Measurements from ENCODE around the gene XYLT1. TPM values are rescaled to one million over a fixed set of nuclear protein-coding genes. Genes with fewer than 3 reads are reported as not detected.

XYLT1 gene, protein sequence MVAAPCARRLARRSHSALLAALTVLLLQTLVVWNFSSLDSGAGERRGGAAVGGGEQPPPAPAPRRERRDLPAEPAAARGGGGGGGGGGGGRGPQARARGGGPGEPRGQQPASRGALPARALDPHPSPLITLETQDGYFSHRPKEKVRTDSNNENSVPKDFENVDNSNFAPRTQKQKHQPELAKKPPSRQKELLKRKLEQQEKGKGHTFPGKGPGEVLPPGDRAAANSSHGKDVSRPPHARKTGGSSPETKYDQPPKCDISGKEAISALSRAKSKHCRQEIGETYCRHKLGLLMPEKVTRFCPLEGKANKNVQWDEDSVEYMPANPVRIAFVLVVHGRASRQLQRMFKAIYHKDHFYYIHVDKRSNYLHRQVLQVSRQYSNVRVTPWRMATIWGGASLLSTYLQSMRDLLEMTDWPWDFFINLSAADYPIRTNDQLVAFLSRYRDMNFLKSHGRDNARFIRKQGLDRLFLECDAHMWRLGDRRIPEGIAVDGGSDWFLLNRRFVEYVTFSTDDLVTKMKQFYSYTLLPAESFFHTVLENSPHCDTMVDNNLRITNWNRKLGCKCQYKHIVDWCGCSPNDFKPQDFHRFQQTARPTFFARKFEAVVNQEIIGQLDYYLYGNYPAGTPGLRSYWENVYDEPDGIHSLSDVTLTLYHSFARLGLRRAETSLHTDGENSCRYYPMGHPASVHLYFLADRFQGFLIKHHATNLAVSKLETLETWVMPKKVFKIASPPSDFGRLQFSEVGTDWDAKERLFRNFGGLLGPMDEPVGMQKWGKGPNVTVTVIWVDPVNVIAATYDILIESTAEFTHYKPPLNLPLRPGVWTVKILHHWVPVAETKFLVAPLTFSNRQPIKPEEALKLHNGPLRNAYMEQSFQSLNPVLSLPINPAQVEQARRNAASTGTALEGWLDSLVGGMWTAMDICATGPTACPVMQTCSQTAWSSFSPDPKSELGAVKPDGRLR
- 32.5 TPM for total RNA-seq

DNA sequence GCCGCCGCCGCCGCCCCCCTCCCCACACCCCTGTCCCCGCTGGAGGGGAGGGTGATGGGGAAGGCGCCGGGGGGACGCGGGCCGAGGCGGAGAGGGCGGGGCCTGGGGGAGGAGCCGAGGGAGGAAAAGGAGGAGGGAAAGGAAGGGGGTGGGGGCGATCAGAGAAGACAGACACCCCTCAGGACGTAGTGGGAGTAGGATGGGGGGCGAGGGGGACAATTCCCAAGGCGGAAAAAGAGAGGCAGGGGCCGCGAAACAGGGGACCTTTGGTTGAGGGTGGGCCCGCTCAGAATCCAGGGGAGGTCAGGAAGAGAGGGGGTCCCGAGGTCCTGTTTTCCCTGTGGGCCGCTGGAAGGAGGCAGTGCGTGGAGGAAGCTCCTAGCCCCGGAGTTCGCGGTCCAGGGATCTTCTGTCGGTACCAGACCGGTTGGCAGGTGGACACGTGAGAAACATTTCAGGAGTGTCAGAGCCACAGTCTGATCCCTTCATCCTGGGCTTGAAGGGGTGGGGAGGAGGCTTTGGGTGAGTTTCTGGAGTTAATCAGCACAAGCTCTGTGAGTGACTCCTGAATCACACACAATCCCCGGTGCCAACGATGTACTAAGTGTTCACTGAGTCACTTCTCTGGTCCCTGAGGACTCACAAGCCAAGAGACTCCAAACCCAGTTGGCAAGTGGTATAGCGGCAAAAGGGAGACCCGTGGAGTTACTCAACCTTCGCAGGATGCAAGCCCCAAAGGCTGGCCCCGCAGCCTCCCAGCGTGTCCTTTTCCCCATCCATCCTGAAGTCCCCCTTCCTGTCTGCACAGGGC lies at the start of gene XYLT1:
TSS of gene XYLT1 (minus strand) at position 53 of the 811 bp plus-strand sequence. CDS start 164 bp downstream, outside the sequence.

Small RNAs within 50 kb of the gene (small RNA-seq; reads per million reads assigned to genes)
- gene AC109446.1 = not detected

Data from diencephalon (tissue), 1 donor.